ENCODE results near the gene CD300LG.

GRCh38 chr17:43911904-43912303 is 64.9 kb downstream of the CD300LG start:
- TF ChIP-seq CTCF (conservative IDR thresholded peaks at IDR 0.05; ENCODE audit: low read length) = no peak
- no peak for TF ChIP-seq EZH2phosphoT487 (IDR thresholded peaks at IDR 0.05; ENCODE audit: borderline replicate concordance, low read depth, low read length)

Data from OCI-LY7 (cell line).